Adrenal gland (tissue), 5 donors: ENCODE measurements around the gene KMT5C.

ENCODE experiments used
- POLR2A ChIP-seq, 2 donors: fragments of 450-650 bp; IDR thresholded peaks; one replicate each; pipeline ENCODE4 v1.6.1; 2017; ENCODE audit warnings: antibody characterized with exemption in 2 of 2, mild to moderate bottlenecking in 2 of 2, moderate library complexity in 1 of 2
- TF ChIP-seq, protein P1 (sequence below), 6 experiments: fragments of 450-650 bp in 4 of 6; fragments of 200-600 bp in 2 of 6; sonication (generic) in 1 of 6; IDR thresholded peaks; 1 replicate in 5 of 6; 2 replicates in 1 of 6; pipeline versions ENCODE4 v1.5.1 to v1.8.0; 2016 to 2021; ENCODE audit warnings: antibody characterized with exemption in 6 of 6, mild to moderate bottlenecking in 2 of 6, moderate library complexity in 1 of 6
- donor health status: DM: no; HTN: no; CAD: no.

DNA sequence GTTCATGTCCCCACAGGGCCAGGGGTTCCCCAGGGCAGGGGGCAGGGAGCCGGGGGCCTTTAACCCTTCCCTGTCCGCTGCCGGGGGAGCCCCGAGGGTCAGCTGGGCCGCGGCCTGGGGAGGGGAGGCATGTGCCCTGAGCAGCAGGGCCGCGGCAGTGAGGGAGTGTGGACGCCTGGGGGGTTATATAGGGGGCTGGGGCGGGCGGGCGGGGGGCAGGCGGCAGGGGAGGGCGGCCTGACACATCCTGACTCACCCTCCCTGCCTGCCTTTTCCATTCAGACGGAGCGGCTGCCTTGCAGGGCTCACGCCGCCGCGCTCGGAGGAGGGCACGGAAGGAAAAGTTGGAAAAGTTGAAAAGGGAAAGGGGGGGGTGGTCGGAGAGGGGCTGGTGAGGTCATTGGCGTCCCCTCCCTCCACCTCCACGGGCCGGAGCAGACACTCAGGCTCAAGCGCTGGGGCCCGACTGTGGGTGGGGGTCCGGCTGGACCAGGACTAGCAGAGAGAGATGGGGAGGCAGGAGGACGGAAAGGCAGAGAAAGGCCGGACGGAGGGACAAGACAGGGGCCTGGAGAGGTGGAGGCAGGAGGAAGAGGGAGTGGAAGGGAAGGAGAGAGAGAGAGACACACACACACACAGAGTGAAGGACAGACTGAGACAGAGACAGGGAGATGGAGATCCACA lies 30.8 kb downstream of the KMT5C start, which contains the start of gene IL11:
- TF ChIP-seq, protein P1, sequence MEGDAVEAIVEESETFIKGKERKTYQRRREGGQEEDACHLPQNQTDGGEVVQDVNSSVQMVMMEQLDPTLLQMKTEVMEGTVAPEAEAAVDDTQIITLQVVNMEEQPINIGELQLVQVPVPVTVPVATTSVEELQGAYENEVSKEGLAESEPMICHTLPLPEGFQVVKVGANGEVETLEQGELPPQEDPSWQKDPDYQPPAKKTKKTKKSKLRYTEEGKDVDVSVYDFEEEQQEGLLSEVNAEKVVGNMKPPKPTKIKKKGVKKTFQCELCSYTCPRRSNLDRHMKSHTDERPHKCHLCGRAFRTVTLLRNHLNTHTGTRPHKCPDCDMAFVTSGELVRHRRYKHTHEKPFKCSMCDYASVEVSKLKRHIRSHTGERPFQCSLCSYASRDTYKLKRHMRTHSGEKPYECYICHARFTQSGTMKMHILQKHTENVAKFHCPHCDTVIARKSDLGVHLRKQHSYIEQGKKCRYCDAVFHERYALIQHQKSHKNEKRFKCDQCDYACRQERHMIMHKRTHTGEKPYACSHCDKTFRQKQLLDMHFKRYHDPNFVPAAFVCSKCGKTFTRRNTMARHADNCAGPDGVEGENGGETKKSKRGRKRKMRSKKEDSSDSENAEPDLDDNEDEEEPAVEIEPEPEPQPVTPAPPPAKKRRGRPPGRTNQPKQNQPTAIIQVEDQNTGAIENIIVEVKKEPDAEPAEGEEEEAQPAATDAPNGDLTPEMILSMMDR (IDR thresholded peaks at IDR 0.05), result no peak
- TF ChIP-seq POLR2A (IDR thresholded peaks at IDR 0.05), result no peak
